ENCODE data around the gene DOK6.

DNA sequence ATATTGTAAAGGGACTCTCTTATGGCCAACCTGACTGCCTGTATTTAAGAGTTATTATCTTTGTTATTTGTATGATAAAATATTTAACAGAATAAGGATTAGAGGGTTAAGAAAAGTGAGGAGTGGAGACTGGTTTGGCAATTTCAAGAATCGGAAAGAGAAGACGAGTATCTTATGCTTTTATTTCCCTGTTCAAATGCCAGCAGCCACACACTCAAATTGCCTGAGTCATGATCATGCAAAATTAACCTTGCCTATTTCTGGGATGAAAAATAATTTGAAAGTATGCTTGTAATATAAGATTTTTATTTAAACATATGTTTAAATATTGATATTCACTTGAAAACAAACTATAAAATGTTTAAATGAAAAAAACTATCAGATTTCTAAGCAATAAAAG lies 358.4 kb downstream of the DOK6 start:
- TF ChIP-seq, protein P1, sequence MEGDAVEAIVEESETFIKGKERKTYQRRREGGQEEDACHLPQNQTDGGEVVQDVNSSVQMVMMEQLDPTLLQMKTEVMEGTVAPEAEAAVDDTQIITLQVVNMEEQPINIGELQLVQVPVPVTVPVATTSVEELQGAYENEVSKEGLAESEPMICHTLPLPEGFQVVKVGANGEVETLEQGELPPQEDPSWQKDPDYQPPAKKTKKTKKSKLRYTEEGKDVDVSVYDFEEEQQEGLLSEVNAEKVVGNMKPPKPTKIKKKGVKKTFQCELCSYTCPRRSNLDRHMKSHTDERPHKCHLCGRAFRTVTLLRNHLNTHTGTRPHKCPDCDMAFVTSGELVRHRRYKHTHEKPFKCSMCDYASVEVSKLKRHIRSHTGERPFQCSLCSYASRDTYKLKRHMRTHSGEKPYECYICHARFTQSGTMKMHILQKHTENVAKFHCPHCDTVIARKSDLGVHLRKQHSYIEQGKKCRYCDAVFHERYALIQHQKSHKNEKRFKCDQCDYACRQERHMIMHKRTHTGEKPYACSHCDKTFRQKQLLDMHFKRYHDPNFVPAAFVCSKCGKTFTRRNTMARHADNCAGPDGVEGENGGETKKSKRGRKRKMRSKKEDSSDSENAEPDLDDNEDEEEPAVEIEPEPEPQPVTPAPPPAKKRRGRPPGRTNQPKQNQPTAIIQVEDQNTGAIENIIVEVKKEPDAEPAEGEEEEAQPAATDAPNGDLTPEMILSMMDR (conservative IDR thresholded peaks at IDR 0.05; ENCODE audit: low read depth, low read length), result no peak
- TF ChIP-seq EZH2 (IDR thresholded peaks at IDR 0.05; ENCODE audit: low read length, unreplicated experiment), result no peak
- no peak for TF ChIP-seq EZH2phosphoT487 (IDR thresholded peaks at IDR 0.05; ENCODE audit: borderline replicate concordance, low read length)
